Endothelial cell of umbilical vein (primary cell): ENCODE measurements around the gene SMOC2. TPM values are rescaled to one million over a fixed set of nuclear protein-coding genes. Genes with fewer than 3 reads are reported as not detected.

Experiments
- BruUV-seq: library from RNA; stranded (reverse); fragments of 400-500 nt; replicated peaks from 2 replicates; lab custom pipeline; 2021; lab: Mats Ljungman, UMichigan
- CTCF ChIA-PET: fragments of 300-600, 350-600 bp; sonication (Branson Sonifier 250); formaldehyde crosslinking; loops from one replicate; lab custom pipeline; 2021; ENCODE audit warnings: antibody characterized with exemption, inconsistent platforms; lab: Charles Lee
- POLR2A ChIA-PET: fragments of 300-600, 350-600 bp; sonication (Branson Sonifier 250); formaldehyde crosslinking; loops from one replicate; lab custom pipeline; 2021; ENCODE audit warnings: antibody characterized with exemption, inconsistent platforms; lab: Charles Lee
- DNase-seq: peaks from one replicate; pipeline ENCODE4 v3.0.0-alpha.2; 2011; ENCODE audit warnings: low read depth, low spot score
- FAIRE-seq: peaks from 2 replicates; lab custom pipeline; 2011; peaks lifted over from hg19 to GRCh38; lab: Jason Lieb, UNC
- H2AFZ ChIP-seq: 2 replicates; pipeline ENCODE4 v1.6.0; 2012; ENCODE audit warnings: low read depth, low read length, control low read depth, inconsistent platforms
- H3K27ac ChIP-seq: 2 replicates; pipeline ENCODE4 v1.5.1; 2011; ENCODE audit warnings: low read depth, mild to moderate bottlenecking, control low read depth, low read length, moderate library complexity; ENCODE audit not compliant: insufficient read depth
- H3K27me3 ChIP-seq, 2 experiments: 2 replicates each; pipeline versions ENCODE4 v1.6.0 to v1.6.1; 2011; ENCODE audit warnings: low read length in 2 of 2, mixed read lengths in 1 of 2; ENCODE audit not compliant: control insufficient read depth in 2 of 2, insufficient read depth in 2 of 2
- H3K36me3 ChIP-seq, 2 experiments: 2 replicates in 1 of 2; 3 replicates in 1 of 2; pipeline ENCODE4 v1.5.1; 2011; ENCODE audit warnings: low read length in 2 of 2, mild to moderate bottlenecking in 1 of 2, moderate library complexity in 1 of 2; ENCODE audit not compliant: control insufficient read depth in 2 of 2, insufficient read depth in 2 of 2; ENCODE audit errors: extremely low read depth in 1 of 2
- H3K4me1 ChIP-seq: 3 replicates; pipeline ENCODE4 v1.5.1; 2011; ENCODE audit warnings: mild to moderate bottlenecking, low read length; ENCODE audit not compliant: control insufficient read depth, insufficient read depth; ENCODE audit errors: extremely low read depth
- H3K4me2 ChIP-seq: 2 replicates; pipeline ENCODE4 v1.6.1; 2011; ENCODE audit warnings: low read length, control low read depth, mixed read lengths; ENCODE audit not compliant: insufficient read depth
- H3K4me3 ChIP-seq, 3 experiments: fragments of 200-600 bp in 1 of 3; sonication (generic), shearing (Covaris generic) in 1 of 3; replicated peaks in 1 of 3; 2 replicates each; pipeline ENCODE4 v1.5.1; 2011 to 2016; ENCODE audit warnings: control low read depth in 3 of 3, low read length in 3 of 3, mild to moderate bottlenecking in 2 of 3, inconsistent platforms in 1 of 3, low read depth in 1 of 3, moderate library complexity in 1 of 3; ENCODE audit not compliant: insufficient read depth in 1 of 3
- H3K79me2 ChIP-seq: 2 replicates; pipeline ENCODE4 v1.6.0; 2012; ENCODE audit warnings: low read length, inconsistent platforms; ENCODE audit not compliant: control insufficient read depth, insufficient read depth
- H3K9ac ChIP-seq: replicated peaks from 2 replicates; pipeline ENCODE3; 2011; ENCODE audit warnings: low read length, control low read depth; ENCODE audit not compliant: insufficient read depth; ENCODE audit errors: extremely low read depth
- H3K9me1 ChIP-seq: replicated peaks from 3 replicates; pipeline ENCODE4 v1.6.0; 2011; ENCODE audit warnings: mild to moderate bottlenecking, low read length; ENCODE audit not compliant: control insufficient read depth, insufficient read depth; ENCODE audit errors: extremely low read depth
- H3K9me3 ChIP-seq: replicated peaks from 2 replicates; pipeline ENCODE4 v1.5.1; 2012; ENCODE audit warnings: low read length, inconsistent platforms; ENCODE audit not compliant: control insufficient read depth, insufficient read depth
- H4K20me1 ChIP-seq: replicated peaks from 2 replicates; pipeline ENCODE3; 2011; ENCODE audit warnings: mild to moderate bottlenecking, low read length; ENCODE audit not compliant: control insufficient read depth, insufficient read depth; ENCODE audit errors: extremely low read depth
- CTCF ChIP-seq, 2 donors: IDR thresholded peaks; 1 replicate in 1 of 2; 2 replicates in 1 of 2; pipeline ENCODE4 v1.5.1; 2011; ENCODE audit warnings: low read length in 2 of 2, mild to moderate bottlenecking in 2 of 2, moderate library complexity in 2 of 2, control low read depth in 1 of 2, inconsistent platforms in 1 of 2, low read depth in 1 of 2; ENCODE audit not compliant: insufficient read depth in 1 of 2; ENCODE audit errors: extremely low read depth in 1 of 2
- EZH2 ChIP-seq: IDR thresholded peaks from 2 replicates; pipeline ENCODE4 v1.6.1; 2012; ENCODE audit warnings: borderline replicate concordance, low read depth, mild to moderate bottlenecking, moderate library complexity, low read length, inconsistent platforms; ENCODE audit not compliant: severe bottlenecking
- FOS ChIP-seq: IDR thresholded peaks from 2 replicates; pipeline ENCODE4 v1.6.1; 2011; ENCODE audit warnings: mild to moderate bottlenecking, low read length, moderate library complexity, borderline replicate concordance; ENCODE audit not compliant: insufficient read depth
- GATA2 ChIP-seq: IDR thresholded peaks from 2 replicates; pipeline ENCODE4 v1.7.0; 2011; ENCODE audit warnings: low read depth, mild to moderate bottlenecking, moderate library complexity, mixed read lengths, low read length; ENCODE audit not compliant: insufficient read length, insufficient read depth
- JUN ChIP-seq: IDR thresholded peaks from 2 replicates; pipeline ENCODE4 v1.6.1; 2011; ENCODE audit warnings: borderline replicate concordance, low read depth; ENCODE audit not compliant: insufficient read length, insufficient read depth
- MYC ChIP-seq: IDR thresholded peaks from one replicate; pipeline ENCODE4 v1.6.1; 2011; ENCODE audit warnings: mild to moderate bottlenecking, low read depth, low read length
- POLR2A ChIP-seq: IDR thresholded peaks from 2 replicates; pipeline ENCODE4 v1.6.1; 2012; ENCODE audit warnings: low read depth, mild to moderate bottlenecking, control low read depth, low read length
- POLR2AphosphoS5 ChIP-seq: IDR thresholded peaks from 2 replicates; pipeline ENCODE4 v1.6.1; 2012; ENCODE audit warnings: low read depth, mild to moderate bottlenecking, control low read depth, low read length, moderate library complexity; ENCODE audit not compliant: insufficient read depth
- dilution Hi-C: fragments of 300-500 bp; cut with MboI; formaldehyde crosslinking; loops from one replicate; pipeline ENCODE4 v1.15.0; 2019; ENCODE audit warnings: low sequenced_read_pairs; ENCODE audit not compliant: extremely low pct_ligation_motif_present
- intact Hi-C: fragments of 100-400 bp; cut with micrococcal nuclease; formaldehyde crosslinking; loops from one replicate; pipeline ENCODE4 v1.10.0; 2022
- polyA plus RNA-seq, 4 experiments: library from polyadenylated mRNA; depleted of rRNA in 3 of 4; stranded (reverse) in 3 of 4; unstranded in 1 of 4; fragments of >200 nt; gene quantifications; 2 replicates each; pipeline versions ENCODE4 v1.2.1 to v1.2.3, GENCODE V29; 2011 to 2012; ENCODE audit warnings: missing spikeins in 1 of 4
- total RNA-seq: library from RNA; stranded (reverse); gene quantifications from 2 replicates; pipeline ENCODE4 v1.2.3, GENCODE V29; 2021
- TF ChIP-seq, protein P1 (sequence below): IDR thresholded peaks from 2 replicates; pipeline ENCODE4 v1.6.1; 2011; ENCODE audit not compliant: insufficient read depth, insufficient read length

The SMOC2 gene
- total and polyA plus RNA-seq, 2 donors (not counting 3 experiments of a cell fraction or from before 2014, with no cell fraction given): not detected

DNA sequence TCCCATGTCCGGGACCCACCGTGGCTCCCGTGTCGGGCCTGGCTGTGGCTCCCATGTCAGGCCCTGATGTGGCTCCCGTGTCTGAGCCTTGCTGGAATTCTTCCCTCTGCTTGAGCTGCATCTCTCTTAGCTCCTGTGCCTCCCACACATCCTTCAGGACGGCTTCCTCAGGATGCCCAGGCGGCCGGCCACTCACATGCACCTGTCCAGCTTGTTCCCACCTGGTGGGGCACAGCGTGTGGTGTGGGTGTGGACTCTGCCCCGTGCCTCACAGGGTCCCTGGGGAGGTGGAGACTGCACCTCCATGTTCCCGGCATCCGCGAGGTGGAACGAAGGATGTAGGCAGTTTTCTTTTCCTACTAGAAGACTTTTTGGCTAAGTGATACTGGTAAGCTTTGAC is 170.7 kb downstream of the SMOC2 start:
- intact Hi-C loops (no loop called here), dilution Hi-C loops (no loop called here)
- POLR2A ChIA-PET: no interaction called here

More for the DNA sequence above, 170.7 kb downstream of the SMOC2 start:
- no peaks in the 10 kb centered on the region for H3K36me3 ChIP-seq
- peaks cover 4% of the 10 kb centered on the region for H3K9me3 ChIP-seq
- CTCF ChIA-PET: no interaction called here
- no peak overlapping the region for H2AFZ ChIP-seq
- TF ChIP-seq JUN: no peak
- TF ChIP-seq CTCF (IDR thresholded peaks at IDR 0.05; ENCODE audit: extremely low read depth in 1 of 2, insufficient read depth in 1 of 2, low read depth in 1 of 2, low read length in 2 of 2): no peak
- no peak for TF ChIP-seq GATA2
- no peak for TF ChIP-seq FOS
- TF ChIP-seq POLR2AphosphoS5: no peak
- TF ChIP-seq POLR2A: no peak
- TF ChIP-seq EZH2: no peak
- no peak for TF ChIP-seq MYC
- TF ChIP-seq, protein P1, sequence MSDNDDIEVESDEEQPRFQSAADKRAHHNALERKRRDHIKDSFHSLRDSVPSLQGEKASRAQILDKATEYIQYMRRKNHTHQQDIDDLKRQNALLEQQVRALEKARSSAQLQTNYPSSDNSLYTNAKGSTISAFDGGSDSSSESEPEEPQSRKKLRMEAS: no peak
- no peaks in the 10 kb centered on the region for H3K4me1 ChIP-seq
- H3K9me1 ChIP-seq: no peaks in the 10 kb centered on the region
- H3K4me3 ChIP-seq: no peak overlapping the region
- no peak overlapping the region for H3K9ac ChIP-seq
- BruUV-seq: no TSS peak
- H4K20me1 ChIP-seq: no peaks in the 10 kb centered on the region
- H3K79me2 ChIP-seq: no peaks in the 10 kb centered on the region
- H3K4me2 ChIP-seq: no peak overlapping the region
- DNase-seq: no peak
- H3K27me3 ChIP-seq: no peaks in the 10 kb centered on the region
- H3K27ac ChIP-seq: no peak overlapping the region
- FAIRE-seq: no peak
